Upper lobe of left lung (tissue), 4 donors: Measurements from ENCODE around the gene B9D2.

ENCODE experiments used
- CTCF ChIP-seq, 6 experiments: fragments of 450-650 bp in 4 of 6; fragments of 200-600 bp in 2 of 6; sonication (generic) in 2 of 6; IDR thresholded peaks; one replicate each; pipeline ENCODE4 v1.5.1; 2016 to 2019; ENCODE audit warnings: antibody characterized with exemption in 6 of 6
- EP300 ChIP-seq, 4 donors: sonication (generic); formaldehyde crosslinking; IDR thresholded peaks; one replicate each; pipeline ENCODE4 v1.5.1; 2017; ENCODE audit warnings: antibody characterized with exemption in 4 of 4, control low read depth in 2 of 4
- POLR2A ChIP-seq, 4 donors: fragments of 450-650 bp; IDR thresholded peaks; one replicate each; pipeline ENCODE4 v1.5.1; 2016 to 2017; ENCODE audit warnings: antibody characterized with exemption in 4 of 4, mild to moderate bottlenecking in 2 of 4

GRCh38 chr19:41341669-41342490 lies 22.1 kb downstream of the B9D2 start:
- peak in 2 of 6 experiments; percentile 24 to 26 for TF ChIP-seq CTCF (IDR thresholded peaks at IDR 0.05)
- no peak for TF ChIP-seq EP300 (IDR thresholded peaks at IDR 0.05)
- no peak for TF ChIP-seq POLR2A (IDR thresholded peaks at IDR 0.05)
